Heart left ventricle (tissue), 16 donors: ENCODE measurements around the gene WDR48. TPM values are rescaled to one million over a fixed set of nuclear protein-coding genes. Genes with fewer than 3 reads are reported as not detected.

ENCODE experiments used
- ATAC-seq, 4 donors: fragments of 200-7000 bp; cut with Tn5 transposase; one replicate each; pipeline ENCODE4 v1.9.1; 2020 to 2022; ENCODE audit warnings: moderate library complexity in 4 of 4, mild to moderate bottlenecking in 3 of 4, moderate number of reproducible peaks in 1 of 4
- DNase-seq, 5 donors: peaks; one replicate each; pipeline ENCODE4 v3.0.0-alpha.2; 2020
- H3K27ac ChIP-seq, 12 donors: fragments of 200-600 bp; sonication (generic) in 4 of 12; one replicate each; pipeline versions ENCODE4 v1.5.0 to v1.8.0; 2016 to 2022; ENCODE audit warnings: mild to moderate bottlenecking in 2 of 12
- H3K27me3 ChIP-seq, 9 donors: fragments of 200-600 bp; sonication (generic) in 2 of 9; one replicate each; pipeline versions ENCODE4 v1.5.1 to v1.8.0; 2016 to 2022; ENCODE audit warnings: mild to moderate bottlenecking in 3 of 9
- H3K36me3 ChIP-seq, 9 donors: fragments of 200-600 bp; sonication (generic) in 2 of 9; one replicate each; pipeline versions ENCODE4 v1.5.0 to v1.8.0; 2018 to 2022; ENCODE audit warnings: mild to moderate bottlenecking in 2 of 9
- H3K4me1 ChIP-seq, 12 donors: fragments of 200-600 bp; sonication (generic) in 4 of 12; one replicate each; pipeline versions ENCODE4 v1.5.0 to v1.8.0; 2016 to 2022; ENCODE audit warnings: mild to moderate bottlenecking in 3 of 12
- H3K4me3 ChIP-seq, 12 donors: fragments of 200-600 bp; sonication (generic) in 4 of 12; one replicate each; pipeline versions ENCODE4 v1.5.0 to v1.8.0; 2017 to 2022; ENCODE audit warnings: mild to moderate bottlenecking in 9 of 12, moderate library complexity in 4 of 12
- H3K9me3 ChIP-seq, 12 donors: fragments of 200-600 bp; sonication (generic) in 4 of 12; one replicate each; pipeline versions ENCODE4 v1.5.0 to v1.8.0; 2016 to 2022; ENCODE audit warnings: mild to moderate bottlenecking in 1 of 12
- CTCF ChIP-seq, 12 donors: fragments of 200-600 bp; sonication (generic) in 4 of 12; IDR thresholded peaks; one replicate each; pipeline versions ENCODE4 v1.5.0 to v1.8.0; 2018 to 2022; ENCODE audit warnings: antibody characterized with exemption in 12 of 12, mild to moderate bottlenecking in 5 of 12
- POLR2A ChIP-seq, 2 donors: fragments of 450-650 bp; IDR thresholded peaks; one replicate each; pipeline ENCODE4 v1.6.1; 2017; ENCODE audit warnings: antibody characterized with exemption in 2 of 2, mild to moderate bottlenecking in 2 of 2, moderate library complexity in 2 of 2
- WGBS, 4 donors: extraction: QIAGEN DNeasy Blood & Tissue Kit in 2 of 4; methylation state at CpG; one replicate each; pipeline versions ENCODE4 v1.1.5 to v1.1.7; 2013 to 2018; 5-methylcytosine and 5-hydroxymethylcytosine counted together
- intact Hi-C, 10 donors: fragments of 100-400 bp; cut with DNase I; formaldehyde crosslinking; loops; one replicate each; pipeline versions ENCODE4 v1.11.1 to v1.14.2; 2022
- polyA plus RNA-seq, 2 donors: library from polyadenylated mRNA; stranded (reverse); fragments of 200-250 nt; gene quantifications; one replicate each; pipeline ENCODE4 v1.2.3, GENCODE V29; 2013
- total RNA-seq, 9 donors: library from RNA; depleted of rRNA in 2 of 9; stranded (reverse); fragments of >200 nt in 2 of 9; fragmentation: NEBNext Ultra II Directional in 3 of 9; extraction: Animal tissue kit (Norgen Biotek cat#: 25700) in 3 of 9; gene quantifications; one replicate each; pipeline versions ENCODE4 v1.1.0 to v1.2.4, GENCODE V29; 2016 to 2023
- donor health status: ischemic (EF 13 %, LVEDD 7.1; RV severe dilation, severe dysfunction).
- donor health status: healthy with polysubstance abuse.
- donor health status: DM: no; HTN: yes; CAD: no.
- donor health status: DM: no; HTN: no; CAD: no.
- donor health status: ischemic (EF 25% LVEDD 6.9; RV normal size, moderate dysfunction).
- donor health status: ischemic (EF 25% LVEDD 5.7; RV mildly dilated, moderate dysfunction).
- donor health status: healthy.
- donor health status: DM: yes; HTN: yes; CAD: no.
- donor health status: ischemic (EF 35%, LVEDD 5.7; RV mildly dilated, moderate dysfunction).
- donor health status: nonischemic (EF 11% LVEDD 7.7; RV severe dilation, severe dysfunction).
- donor health status: DM: yes; HTN: yes; CAD: no.
- donor health status: PGD.
- donor health status: ischemic (EF 29% LVEDD 5.4; RV normal size, mild dysfunction).
- donor health status: nonischemic (EF 23%, LVEDD 6.1; RV moderate dilation, normal function).

Gene WDR48
- total and polyA plus RNA-seq, 11 donors = 8.0 to 35.4 (median 22.5) TPM

- no peak for DNase-seq
- Histone ChIP-seq H3K27ac (peak overlapping the region in 9 of 12 donors; percentile 7 to 60 (median 43)), H3K9me3 (no peaks in the 10 kb centered on the region), H3K36me3 (peaks cover 14 to 65% (median 49%) of the 10 kb centered on the region in 9 donors), H3K4me1 (peaks cover 24 to 79% (median 44%) of the 10 kb centered on the region in 12 donors), H3K27me3 (no peaks in the 10 kb centered on the region), H3K4me3 (no peak overlapping the region)
- TF ChIP-seq POLR2A (IDR thresholded peaks at IDR 0.05) = no peak
- TF ChIP-seq CTCF (IDR thresholded peaks at IDR 0.05) = no peak
- ATAC-seq = no peak
- WGBS, 4 donors = 84 to 93% (median 88%) methylated on average over 2 of the region's 2 CpGs
- intact Hi-C loops = loop anchor here in 1 of 10 donors (5.0 kb wide), 1 partner anchor 42 kb away; no protein-coding TSS in a partner anchor
Measured at GRCh38 chr3:39140341-39140971, 88.6 kb downstream of the WDR48 start.

- DNase-seq (peak in 4 of 5 donors; percentile 55 to 78 (median 74)), ATAC-seq (peak; percentile 45 to 59 (median 52))
- Histone ChIP-seq H3K9me3 (no peaks in the 10 kb centered on the region), H3K27me3 (no peaks in the 10 kb centered on the region), H3K4me3 (no peak overlapping the region), H3K4me1 (peaks cover 18 to 75% (median 45%) of the 10 kb centered on the region in 12 donors), H3K36me3 (peaks cover 15 to 74% (median 58%) of the 10 kb centered on the region in 9 donors), H3K27ac (peak overlapping the region; percentile 4 to 60 (median 38))
- intact Hi-C loops = loop anchor here in 1 of 10 donors (5.0 kb wide), 1 partner anchor 41 kb away; no protein-coding TSS in a partner anchor
- no peak for TF ChIP-seq CTCF (IDR thresholded peaks at IDR 0.05)
- no peak for TF ChIP-seq POLR2A (IDR thresholded peaks at IDR 0.05)
- 21 to 41% (median 32%) methylated on average over 3 to 4 of the region's 4 CpGs for WGBS, 4 donors
Measured at GRCh38 chr3:39141171-39141995, 89.6 kb downstream of the WDR48 start.

- DNase-seq (no peak), ATAC-seq (peak in 2 of 4 donors; percentile 4 to 29)
- H3K4me1 ChIP-seq = peaks cover 24 to 75% (median 52%) of the 10 kb centered on the region in 12 donors
- 39 to 63% (median 58%) methylated on average over 5 of the region's 5 CpGs for WGBS, 4 donors
- peak overlapping the region in 11 of 12 donors; percentile 4 to 60 (median 32) for H3K27ac ChIP-seq
- intact Hi-C loops = loop anchor here in 1 of 10 donors (5.0 kb wide), 1 partner anchor 40 kb away; no protein-coding TSS in a partner anchor
- H3K4me3 ChIP-seq = no peak overlapping the region
- H3K9me3 ChIP-seq = no peaks in the 10 kb centered on the region
- peaks cover 15 to 77% (median 59%) of the 10 kb centered on the region in 9 donors for H3K36me3 ChIP-seq
- no peaks in the 10 kb centered on the region for H3K27me3 ChIP-seq
- TF ChIP-seq POLR2A (IDR thresholded peaks at IDR 0.05) = no peak
- no peak for TF ChIP-seq CTCF (IDR thresholded peaks at IDR 0.05)
Measured at GRCh38 chr3:39142067-39142466, 90.3 kb downstream of the WDR48 start.
